Lower leg skin (tissue), 4 donors: ENCODE measurements around the gene RTCA. TPM values are rescaled to one million over a fixed set of nuclear protein-coding genes. Genes with fewer than 3 reads are reported as not detected.

Source experiments
- DNase-seq, 2 donors: peaks; one replicate each; pipeline ENCODE4 v3.0.0-alpha.2; 2019; ENCODE audit warnings: low spot score in 2 of 2
- H3K4me3 ChIP-seq: fragments of 200-600 bp; sonication (generic); 2 replicates; pipeline ENCODE4 v1.5.1; 2017; ENCODE audit warnings: mild to moderate bottlenecking, low read depth; ENCODE audit not compliant: poor library complexity, severe bottlenecking
- POLR2A ChIP-seq, 2 donors: fragments of 450-650 bp; IDR thresholded peaks; one replicate each; pipeline ENCODE4 v1.6.1; 2016 to 2017; ENCODE audit warnings: antibody characterized with exemption in 2 of 2, mild to moderate bottlenecking in 1 of 2, moderate library complexity in 1 of 2
- WGBS, 2 donors: methylation state at CpG; one replicate each; pipeline ENCODE4 v1.1.5; 2018; 5-methylcytosine and 5-hydroxymethylcytosine counted together
- intact Hi-C: fragments of 100-400 bp; cut with DNase I; formaldehyde crosslinking; loops from one replicate; pipeline ENCODE4 v1.15.0; 2023; ENCODE audit warnings: low total_unique reads
- total RNA-seq, 4 donors: library from RNA; depleted of rRNA; stranded (reverse); fragments of >200 nt; gene quantifications; one replicate each; pipeline ENCODE4 v1.1.0, GENCODE V29; 2016
- TF ChIP-seq, protein P1 (sequence below), 3 donors: fragments of 450-650 bp; IDR thresholded peaks; one replicate each; pipeline ENCODE4 v1.5.1; 2016; ENCODE audit warnings: antibody characterized with exemption in 3 of 3, mild to moderate bottlenecking in 3 of 3, moderate library complexity in 2 of 3

The RTCA gene
- total RNA-seq, 4 donors from 2014 or later = 13.0 to 26.6 (median 17.1) TPM

DNA sequence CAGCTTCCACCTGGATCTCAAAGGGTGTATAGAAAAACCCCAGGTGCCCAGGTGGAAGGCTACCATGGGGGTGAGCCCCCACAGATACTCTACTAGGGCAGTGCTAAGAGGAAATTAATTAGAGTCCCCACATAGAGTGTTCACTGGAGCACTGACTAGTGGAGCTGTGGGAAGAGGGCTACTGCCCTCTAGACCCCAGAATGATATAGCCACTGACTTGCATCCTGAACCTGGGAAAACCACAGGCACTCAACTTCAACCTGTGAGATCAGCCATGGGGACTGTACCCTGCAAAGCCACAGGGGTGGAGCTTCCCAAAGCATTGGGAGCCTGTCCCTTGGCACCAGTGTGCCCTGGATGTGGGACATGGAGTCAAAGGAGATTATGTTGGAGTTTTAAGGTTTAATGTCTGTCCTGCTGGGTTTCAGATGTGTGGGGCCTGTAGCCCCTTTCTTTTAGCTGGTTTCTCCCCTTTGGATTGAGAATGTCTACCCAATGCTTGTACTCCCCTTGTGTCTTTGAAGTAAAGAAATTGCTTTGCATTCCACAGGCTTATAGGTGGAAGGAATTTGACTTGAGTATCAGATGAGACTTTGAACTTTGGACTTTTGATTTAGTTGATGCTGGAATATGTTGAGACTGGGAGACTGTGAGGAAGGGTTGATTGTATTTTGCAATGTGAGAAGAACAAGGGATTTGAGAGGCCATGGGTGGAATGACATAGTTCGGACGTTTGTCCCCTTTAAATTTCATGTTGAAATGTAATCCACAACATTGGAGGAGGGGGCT is 54.5 kb downstream of the RTCA start:
- TF ChIP-seq, protein P1, sequence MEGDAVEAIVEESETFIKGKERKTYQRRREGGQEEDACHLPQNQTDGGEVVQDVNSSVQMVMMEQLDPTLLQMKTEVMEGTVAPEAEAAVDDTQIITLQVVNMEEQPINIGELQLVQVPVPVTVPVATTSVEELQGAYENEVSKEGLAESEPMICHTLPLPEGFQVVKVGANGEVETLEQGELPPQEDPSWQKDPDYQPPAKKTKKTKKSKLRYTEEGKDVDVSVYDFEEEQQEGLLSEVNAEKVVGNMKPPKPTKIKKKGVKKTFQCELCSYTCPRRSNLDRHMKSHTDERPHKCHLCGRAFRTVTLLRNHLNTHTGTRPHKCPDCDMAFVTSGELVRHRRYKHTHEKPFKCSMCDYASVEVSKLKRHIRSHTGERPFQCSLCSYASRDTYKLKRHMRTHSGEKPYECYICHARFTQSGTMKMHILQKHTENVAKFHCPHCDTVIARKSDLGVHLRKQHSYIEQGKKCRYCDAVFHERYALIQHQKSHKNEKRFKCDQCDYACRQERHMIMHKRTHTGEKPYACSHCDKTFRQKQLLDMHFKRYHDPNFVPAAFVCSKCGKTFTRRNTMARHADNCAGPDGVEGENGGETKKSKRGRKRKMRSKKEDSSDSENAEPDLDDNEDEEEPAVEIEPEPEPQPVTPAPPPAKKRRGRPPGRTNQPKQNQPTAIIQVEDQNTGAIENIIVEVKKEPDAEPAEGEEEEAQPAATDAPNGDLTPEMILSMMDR (IDR thresholded peaks at IDR 0.05) = no peak
- TF ChIP-seq POLR2A (IDR thresholded peaks at IDR 0.05) = no peak
- no peak overlapping the region for H3K4me3 ChIP-seq
- no peak for DNase-seq
- WGBS, 2 donors = 86 to 96% methylated on average over 2 of the region's 2 CpGs
- intact Hi-C loops = no loop called here

DNA sequence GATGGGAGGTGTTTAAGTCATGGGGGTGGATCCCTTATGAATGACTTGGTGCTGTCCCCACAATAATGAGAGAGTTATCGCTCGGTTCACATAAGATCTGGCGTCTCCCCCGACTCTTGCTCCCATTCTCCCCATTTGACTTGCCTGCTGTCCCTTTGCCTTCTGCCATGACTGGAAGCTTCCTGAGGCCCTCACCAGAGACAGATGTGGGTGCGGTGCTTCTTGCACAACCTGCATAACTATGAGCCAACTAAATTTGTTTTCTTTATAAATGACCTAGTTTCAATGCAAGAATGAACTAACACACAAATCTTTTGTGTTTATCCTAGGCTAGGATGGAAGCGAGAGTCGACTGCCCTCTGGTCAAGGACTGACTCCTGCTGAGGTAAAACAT is 55.1 kb downstream of the RTCA start:
- 94 to 96% methylated on average over 7 of the region's 7 CpGs for WGBS, 2 donors
- intact Hi-C loops = no loop called here
- H3K4me3 ChIP-seq = no peak overlapping the region
- DNase-seq = no peak
- TF ChIP-seq, protein P1 (IDR thresholded peaks at IDR 0.05) = no peak
- TF ChIP-seq POLR2A (IDR thresholded peaks at IDR 0.05) = no peak

DNA sequence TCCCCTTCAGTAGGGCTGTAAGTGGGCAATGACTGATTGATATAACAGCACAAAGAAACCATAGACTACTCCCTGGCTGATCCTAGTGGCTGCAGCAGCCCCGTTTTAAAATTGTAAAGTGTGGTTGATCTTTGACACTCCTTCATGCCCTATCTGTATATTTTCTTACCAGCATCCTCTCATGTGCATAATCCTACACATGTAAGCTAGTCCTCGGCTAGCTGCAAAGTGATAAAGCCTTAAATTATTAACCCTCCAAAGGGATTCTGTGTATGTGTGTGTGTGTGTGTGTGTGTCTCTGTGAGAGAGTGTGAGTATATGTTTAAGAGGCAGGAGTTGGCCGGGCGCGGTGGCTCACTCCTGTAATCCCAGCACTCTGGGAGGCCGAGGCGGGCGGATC is 55.5 kb downstream of the RTCA start:
- no peak overlapping the region for H3K4me3 ChIP-seq
- intact Hi-C loops = no loop called here
- TF ChIP-seq, protein P1 (IDR thresholded peaks at IDR 0.05) = no peak
- TF ChIP-seq POLR2A (IDR thresholded peaks at IDR 0.05) = no peak
- DNase-seq = no peak
- WGBS, 2 donors = 90 to 91% methylated on average over 8 of the region's 8 CpGs

DNA sequence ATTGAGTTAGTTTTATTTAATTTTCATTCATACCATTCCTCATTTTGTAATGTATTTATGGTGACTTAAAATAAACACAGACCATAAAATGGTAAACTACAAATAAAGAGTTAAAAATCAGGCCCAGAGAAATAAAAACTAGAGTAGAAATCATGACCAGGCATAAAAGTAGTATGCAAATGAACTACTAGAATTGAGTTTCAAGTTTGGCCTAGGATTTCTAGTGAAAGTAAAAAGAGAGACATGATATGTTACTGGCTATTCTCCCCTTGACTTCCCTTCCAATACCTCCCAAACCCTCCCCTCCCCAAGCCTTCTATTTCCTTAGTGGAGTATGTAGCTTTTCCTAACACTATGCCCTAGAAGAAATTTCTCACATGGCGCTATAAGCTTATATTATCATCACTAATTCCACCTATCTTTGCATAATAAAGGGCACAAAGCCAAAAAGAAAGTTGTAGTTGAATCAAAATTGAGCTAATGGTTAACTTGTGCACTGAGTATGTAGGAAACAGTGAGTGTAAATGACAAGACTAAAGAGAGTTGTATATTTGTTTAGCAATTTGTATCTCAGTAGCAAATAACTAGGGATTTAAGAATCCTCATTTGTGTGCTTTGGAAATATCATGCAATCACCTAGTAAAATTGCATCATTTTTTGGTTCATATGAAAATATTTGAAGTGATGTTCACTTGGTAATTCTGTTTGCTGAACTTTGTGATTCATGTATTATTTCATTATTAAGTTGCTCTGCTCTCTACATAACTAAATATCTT is 56.6 kb downstream of the RTCA start:
- 78 to 89% methylated on average over 1 of the region's 1 CpG for WGBS, 2 donors
- intact Hi-C loops = no loop called here
- DNase-seq = no peak
- TF ChIP-seq, protein P1 (IDR thresholded peaks at IDR 0.05) = no peak
- no peak for TF ChIP-seq POLR2A (IDR thresholded peaks at IDR 0.05)
- H3K4me3 ChIP-seq = no peak overlapping the region

DNA sequence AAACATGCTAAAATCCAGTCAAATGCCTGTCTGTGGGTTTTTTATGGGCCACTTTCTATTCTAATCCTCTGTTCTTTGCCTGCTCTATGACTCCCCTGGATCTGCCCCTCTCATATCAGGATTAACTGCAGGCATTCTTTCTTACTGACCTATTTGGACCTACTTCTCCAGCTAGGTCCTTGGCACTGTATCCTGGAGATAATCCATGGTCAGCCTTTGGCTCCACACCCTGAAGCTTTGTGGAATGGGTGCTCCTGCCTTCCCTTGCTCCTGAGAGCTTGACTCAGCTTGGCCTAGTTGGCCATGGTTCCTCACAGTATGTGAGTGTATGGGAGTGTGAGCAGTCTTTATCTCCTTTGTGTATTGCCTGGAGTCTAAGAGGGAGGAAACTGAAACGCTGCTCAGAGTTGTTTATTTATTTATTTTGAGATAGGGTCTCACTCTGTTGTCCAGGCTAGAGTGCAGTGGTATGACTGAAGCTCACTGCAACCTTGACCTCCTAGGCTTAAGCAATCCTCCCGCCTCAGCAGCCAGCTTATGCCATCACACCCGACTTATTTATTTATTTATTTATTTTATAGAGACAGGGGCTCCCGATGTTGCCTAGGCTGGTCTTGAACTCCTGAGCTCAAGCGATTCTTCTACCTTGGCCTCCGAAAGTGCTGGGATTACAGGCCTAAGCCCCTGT is 57.5 kb downstream of the RTCA start:
- no peak overlapping the region for H3K4me3 ChIP-seq
- WGBS, 2 donors = 87 to 91% methylated on average over 6 of the region's 6 CpGs
- intact Hi-C loops = no loop called here
- TF ChIP-seq POLR2A (IDR thresholded peaks at IDR 0.05) = no peak
- TF ChIP-seq, protein P1 (IDR thresholded peaks at IDR 0.05) = no peak
- DNase-seq = no peak
